H1 (cell line): ENCODE measurements around the gene TTC24. TPM values are rescaled to one million over a fixed set of nuclear protein-coding genes. Genes with fewer than 3 reads are reported as not detected.

ENCODE experiments used
- CTCF ChIA-PET: fragments of 300-600 bp; sonication (Branson Sonifier 250); formaldehyde crosslinking; loops from one replicate; lab custom pipeline; 2021; ENCODE audit not compliant: partially characterized antibody; lab: Charles Lee
- POLR2A ChIA-PET: fragments of 300-600 bp; sonication (Branson Sonifier 250); formaldehyde crosslinking; loops from one replicate; lab custom pipeline; 2021; ENCODE audit warnings: inconsistent platforms; ENCODE audit not compliant: partially characterized antibody; lab: Charles Lee
- DNase-seq, 2 experiments: peaks; one replicate each; pipeline versions ENCODE4 v3.0.0 to v3.0.0-alpha.2; 2010 to 2022; ENCODE audit warnings: low spot score in 2 of 2, low read depth in 1 of 2, mixed read lengths in 1 of 2
- FAIRE-seq: peaks from 2 replicates; lab custom pipeline; 2011; peaks lifted over from hg19 to GRCh38; lab: Jason Lieb, UNC
- H2AFZ ChIP-seq: 2 replicates; pipeline ENCODE4 v1.8.1; 2012; ENCODE audit warnings: low read length, inconsistent platforms
- H2AK5ac ChIP-seq: 2 replicates; pipeline ENCODE4 v1.6.1; 2013; ENCODE audit warnings: low read depth, low read length
- H2BK120ac ChIP-seq: replicated peaks from 2 replicates; pipeline ENCODE3; 2013; ENCODE audit warnings: low read depth, low read length, inconsistent platforms
- H2BK12ac ChIP-seq: 2 replicates; pipeline ENCODE4 v1.6.1; 2013; ENCODE audit warnings: low read depth, low read length
- H2BK15ac ChIP-seq: 2 replicates; pipeline ENCODE4 v1.6.1; 2013; ENCODE audit warnings: low read length
- H2BK20ac ChIP-seq: 2 replicates; pipeline ENCODE4 v1.6.1; 2013; ENCODE audit warnings: low read length
- H2BK5ac ChIP-seq: 2 replicates; pipeline ENCODE4 v1.6.1; 2013; ENCODE audit warnings: low read depth, low read length
- H3K14ac ChIP-seq: 2 replicates; pipeline ENCODE4 v1.6.1; 2013; ENCODE audit warnings: inconsistent platforms; ENCODE audit not compliant: insufficient read length
- H3K18ac ChIP-seq: 2 replicates; pipeline ENCODE4 v1.6.1; 2013; ENCODE audit warnings: low read length; ENCODE audit errors: extremely low read depth
- H3K23ac ChIP-seq: 2 replicates; pipeline ENCODE4 v1.6.1; 2013; ENCODE audit warnings: inconsistent platforms; ENCODE audit not compliant: insufficient read length
- H3K23me2 ChIP-seq: 2 replicates; pipeline ENCODE4 v1.6.1; 2013; ENCODE audit warnings: low read depth, low read length
- H3K27ac ChIP-seq: 2 replicates; pipeline ENCODE4 v1.6.1; 2011; ENCODE audit warnings: low read depth, low read length, inconsistent platforms
- H3K27me3 ChIP-seq, 4 experiments: replicated peaks in 1 of 4; 1 replicate in 1 of 4; 2 replicates in 3 of 4; pipeline versions ENCODE4 v1.6.1 to v1.8.1; 2011 to 2013; ENCODE audit warnings: low read length in 3 of 4, mild to moderate bottlenecking in 3 of 4, inconsistent platforms in 2 of 4, mixed read lengths in 2 of 4, moderate library complexity in 1 of 4; ENCODE audit not compliant: control insufficient read depth in 3 of 4, insufficient read depth in 3 of 4; ENCODE audit errors: extremely low read depth in 1 of 4
- H3K36me3 ChIP-seq, 4 experiments: 2 replicates each; pipeline versions ENCODE4 v1.6.1 to v1.8.1; 2011 to 2013; ENCODE audit warnings: mild to moderate bottlenecking in 4 of 4, low read length in 3 of 4, moderate library complexity in 2 of 4, control low read depth in 1 of 4, inconsistent platforms in 1 of 4; ENCODE audit not compliant: insufficient read depth in 4 of 4, control insufficient read depth in 2 of 4
- H3K4ac ChIP-seq: replicated peaks from 2 replicates; pipeline ENCODE3; 2013; ENCODE audit warnings: low read length, low read depth, mixed read lengths, inconsistent platforms; ENCODE audit not compliant: insufficient read length
- H3K4me1 ChIP-seq, 4 experiments: replicated peaks in 1 of 4; 1 replicate in 1 of 4; 2 replicates in 3 of 4; pipeline versions ENCODE4 v1.6.1 to v1.8.1; 2011 to 2013; ENCODE audit warnings: low read length in 3 of 4, inconsistent platforms in 2 of 4, mixed read lengths in 1 of 4; ENCODE audit not compliant: insufficient read depth in 4 of 4, control insufficient read depth in 3 of 4
- H3K4me2 ChIP-seq, 2 experiments: 2 replicates each; pipeline versions ENCODE4 v1.6.1 to v1.8.1; 2011 to 2013; ENCODE audit warnings: low read depth in 2 of 2, low read length in 2 of 2, control low read depth in 1 of 2, inconsistent platforms in 1 of 2, mild to moderate bottlenecking in 1 of 2; ENCODE audit not compliant: insufficient read depth in 1 of 2
- H3K4me3 ChIP-seq, 4 experiments: fragments of 200-600, 300-600 bp in 1 of 4; sonication (generic), shearing (Covaris generic), sonication (Bioruptor Twin) in 1 of 4; 2 replicates each; pipeline versions ENCODE4 v1.5.1 to v1.8.1; 2011 to 2016; ENCODE audit warnings: low read length in 4 of 4, low read depth in 3 of 4, control low read depth in 2 of 4, inconsistent platforms in 2 of 4, mild to moderate bottlenecking in 2 of 4, mixed read lengths in 1 of 4, moderate library complexity in 1 of 4; ENCODE audit not compliant: insufficient read depth in 2 of 4; ENCODE audit errors: extremely low read depth in 1 of 4
- H3K56ac ChIP-seq: replicated peaks from 2 replicates; pipeline ENCODE3; 2013; ENCODE audit warnings: low read depth, mild to moderate bottlenecking, mixed read lengths, low read length, inconsistent platforms; ENCODE audit not compliant: insufficient read length
- H3K79me1 ChIP-seq: 2 replicates; pipeline ENCODE4 v1.6.1; 2013; ENCODE audit warnings: low read depth, low read length, control low read depth
- H3K79me2 ChIP-seq, 2 experiments: 2 replicates each; pipeline versions ENCODE4 v1.6.1 to v1.8.1; 2012 to 2013; ENCODE audit warnings: low read length in 2 of 2, mild to moderate bottlenecking in 2 of 2, inconsistent platforms in 1 of 2; ENCODE audit not compliant: insufficient read depth in 2 of 2, control insufficient read depth in 1 of 2
- H3K9ac ChIP-seq, 4 experiments: replicated peaks in 1 of 4; 1 replicate in 1 of 4; 2 replicates in 3 of 4; pipeline versions ENCODE4 v1.6.1 to v1.8.1; 2011 to 2013; ENCODE audit warnings: low read depth in 3 of 4, low read length in 3 of 4, control low read depth in 2 of 4, mild to moderate bottlenecking in 2 of 4, moderate library complexity in 2 of 4, inconsistent platforms in 1 of 4; ENCODE audit errors: extremely low read depth in 1 of 4
- H3K9me3 ChIP-seq, 2 experiments: 2 replicates each; pipeline versions ENCODE4 v1.6.1 to v1.8.1; 2012 to 2013; ENCODE audit warnings: mild to moderate bottlenecking in 2 of 2, moderate library complexity in 2 of 2, control low read depth in 1 of 2, inconsistent platforms in 1 of 2, low read depth in 1 of 2, low read length in 1 of 2, mixed read lengths in 1 of 2; ENCODE audit not compliant: insufficient read depth in 2 of 2
- H4K20me1 ChIP-seq, 2 experiments: replicated peaks in 1 of 2; 2 replicates each; pipeline versions ENCODE3 to v1.8.1; 2011 to 2013; ENCODE audit warnings: inconsistent platforms in 2 of 2, low read length in 2 of 2, mild to moderate bottlenecking in 1 of 2; ENCODE audit not compliant: insufficient read depth in 2 of 2, control insufficient read depth in 1 of 2
- H4K5ac ChIP-seq: 2 replicates; pipeline ENCODE4 v1.6.1; 2013; ENCODE audit warnings: low read length, low read depth, mixed read lengths, inconsistent platforms; ENCODE audit not compliant: insufficient read length
- H4K8ac ChIP-seq: 2 replicates; pipeline ENCODE4 v1.8.0; 2013; ENCODE audit warnings: mild to moderate bottlenecking, moderate library complexity, low read length, inconsistent platforms; ENCODE audit not compliant: insufficient read depth; ENCODE audit errors: extremely low read depth
- H4K91ac ChIP-seq: replicated peaks from 2 replicates; pipeline ENCODE3; 2013; ENCODE audit warnings: low read length, mixed read lengths, inconsistent platforms; ENCODE audit not compliant: insufficient read length
- CHD1 ChIP-seq: IDR thresholded peaks from 2 replicates; pipeline ENCODE4 v1.6.1; 2012; ENCODE audit warnings: low read depth, low read length, improper control_type of control experiment
- CHD2 ChIP-seq: IDR thresholded peaks from 2 replicates; pipeline ENCODE4 v1.6.1; 2012; ENCODE audit warnings: low read length, improper control_type of control experiment
- HDAC2 ChIP-seq, 2 experiments: fragments of 300-600 bp in 1 of 2; sonication (generic) in 1 of 2; IDR thresholded peaks; 2 replicates each; pipeline ENCODE4 v1.6.1; 2011 to 2012; ENCODE audit warnings: low read depth in 2 of 2, low read length in 2 of 2, mild to moderate bottlenecking in 2 of 2, moderate library complexity in 2 of 2, borderline replicate concordance in 1 of 2, inconsistent platforms in 1 of 2
- JUN ChIP-seq: IDR thresholded peaks from 2 replicates; pipeline ENCODE4 v1.6.1; 2011; ENCODE audit warnings: low read depth, mild to moderate bottlenecking, improper control_type of control experiment, low read length
- KDM4A ChIP-seq: IDR thresholded peaks from one replicate; pipeline ENCODE4 v1.7.1; 2012; ENCODE audit warnings: low read depth, mild to moderate bottlenecking, moderate library complexity, low read length, inconsistent platforms; ENCODE audit not compliant: severe bottlenecking
- NANOG ChIP-seq: IDR thresholded peaks from 2 replicates; pipeline ENCODE4 v1.6.1; 2011; ENCODE audit warnings: low read length, low read depth, mild to moderate bottlenecking, inconsistent platforms; ENCODE audit not compliant: insufficient read depth, poor library complexity, severe bottlenecking
- SP4 ChIP-seq: IDR thresholded peaks from 2 replicates; pipeline ENCODE4 v1.6.1; 2012; ENCODE audit warnings: low read length, inconsistent platforms
- WGBS, 2 experiments: shearing (Covaris generic) in 1 of 2; methylation state at CpG; one replicate each; pipeline versions ENCODE4 v1.1.6 to v1.1.7; 2013 to 2015; ENCODE audit warnings: low lambda C conversion rate in 2 of 2, mixed read lengths in 2 of 2, inconsistent platforms in 1 of 2, low coverage in 1 of 2, missing lambda C conversion rate in 1 of 2; ENCODE audit not compliant: insufficient replicate concordance in 2 of 2, insufficient coverage in 1 of 2, insufficient read length in 1 of 2; ENCODE audit errors: extremely low coverage in 1 of 2, missing lambda C conversion rate in 1 of 2; 5-methylcytosine and 5-hydroxymethylcytosine counted together
- polyA plus RNA-seq, 7 experiments: library from polyadenylated mRNA; depleted of rRNA in 3 of 7; stranded (reverse) in 5 of 7; unstranded in 2 of 7; fragments of >200 nt in 5 of 7; fragments of 200-250 nt in 2 of 7; gene quantifications; 1 replicate in 5 of 7; 2 replicates in 1 of 7; 4 replicates in 1 of 7; pipeline versions ENCODE4 v1.2.1 to v1.2.3, GENCODE V29; 2011 to 2013; ENCODE audit warnings: missing spikeins in 2 of 7, mixed read lengths in 2 of 7
- total RNA-seq: library from RNA; stranded (reverse); fragmentation: NEBNext Ultra II Directional; extraction: Animal tissue kit (Norgen Biotek cat#: 25700); gene quantifications from 2 replicates; pipeline ENCODE4 v1.2.1, GENCODE V29; 2021

Gene TTC24
- total and polyA plus RNA-seq, 2 of the 8 experiments (the other 6 are each of a cell fraction or from before 2014, with no cell fraction given): 0.08 TPM; not detected in 1

DNA sequence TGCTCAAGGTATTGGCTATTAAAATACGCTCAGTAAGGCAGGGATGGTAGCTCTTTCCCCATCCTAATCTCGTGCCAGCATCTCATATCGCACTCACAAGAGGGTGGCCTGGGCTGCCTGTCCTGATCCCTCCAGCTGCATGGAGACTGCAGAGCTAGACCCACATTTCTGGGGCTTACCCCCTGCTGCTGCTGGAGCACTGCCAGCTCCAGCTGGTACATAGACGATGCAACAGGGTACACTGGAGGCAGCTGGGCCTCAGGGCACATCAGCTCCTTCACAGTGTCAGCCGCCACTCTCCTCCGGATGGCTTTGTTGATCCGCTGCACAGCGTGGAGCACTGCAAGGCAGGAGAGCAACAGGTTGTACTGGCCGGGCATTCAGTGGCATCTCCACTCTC is 23.2 kb upstream of the TTC24 start:
- Histone ChIP-seq H2BK20ac (no peak overlapping the region), H4K5ac (no peak overlapping the region), H3K9ac (no peak overlapping the region), H3K79me2 (no peaks in the 10 kb centered on the region), H3K23ac (no peak overlapping the region), H3K4ac (no peak overlapping the region), H3K27me3 (no peaks in the 10 kb centered on the region), H2AFZ (no peak overlapping the region), H3K9me3 (no peaks in the 10 kb centered on the region), H3K23me2 (no peaks in the 10 kb centered on the region), H3K18ac (no peak overlapping the region), H4K20me1 (peaks cover 0 to 3% of the 10 kb centered on the region in 2 experiments), H3K4me1 (no peaks in the 10 kb centered on the region), H3K4me2 (no peak overlapping the region), H3K14ac (no peak overlapping the region), H3K36me3 (peaks cover 7 to 24% (median 17%) of the 10 kb centered on the region in 4 experiments; a peak in 6 of 8 replicates), H2BK12ac (no peak overlapping the region), H3K56ac (no peak overlapping the region), H3K27ac (no peak overlapping the region), H3K4me3 (no peak overlapping the region), H2BK120ac (no peak overlapping the region), H3K79me1 (no peaks in the 10 kb centered on the region), H2BK15ac (no peak overlapping the region), H2AK5ac (no peak overlapping the region), H2BK5ac (no peak overlapping the region), H4K8ac (no peak overlapping the region), H4K91ac (no peak overlapping the region)
- ChIA-PET POLR2A (interaction anchor here (1.0 to 2.3 kb wide), 3 partner anchors 13 to 42 kb away, joined by 3 to 7 read pairs (median 3); no protein-coding TSS in a partner anchor), CTCF (interaction anchor here (1.5 to 2.5 kb wide), 3 partner anchors 11 to 90 kb away, joined by 3 to 6 read pairs (median 6); no protein-coding TSS in a partner anchor)
- FAIRE-seq (no peak), DNase-seq (no peak)
- TF ChIP-seq KDM4A (no peak), SP4 (no peak), JUN (no peak), CHD1 (no peak), NANOG (no peak), CHD2 (no peak), HDAC2 (IDR thresholded peaks at IDR 0.05; ENCODE audit: borderline replicate concordance in 1 of 2, low read depth in 2 of 2, low read length in 2 of 2) (no peak)
- 80% methylated on average over 9 of the region's 9 CpGs; no CpG with 5 or more reads in 1 of the 2 experiments for WGBS, 2 experiments
